ENCODE measurements around the gene CEP72.

- TF ChIP-seq TARDBP (IDR thresholded peaks at IDR 0.05) (no peak), LEF1 (IDR thresholded peaks at IDR 0.05; ENCODE audit: borderline replicate concordance) (no peak)
Observed at GRCh38 chr5:644971-645370, 32.8 kb downstream of the CEP72 start.
